Activated CD4-positive, CD25-positive, alpha-beta regulatory T cell treated with anti-CD3 and anti-CD28 coated beads, Interleukin-2, amount 50 U/mL, for 16 hours (primary cell): ENCODE measurements around the gene WFDC8.

Experiments used
- DNase-seq: peaks from one replicate; pipeline ENCODE4 v3.0.0-alpha.2; 2020; ENCODE audit warnings: low read depth, low spot score

WFDC8 gene

DNA sequence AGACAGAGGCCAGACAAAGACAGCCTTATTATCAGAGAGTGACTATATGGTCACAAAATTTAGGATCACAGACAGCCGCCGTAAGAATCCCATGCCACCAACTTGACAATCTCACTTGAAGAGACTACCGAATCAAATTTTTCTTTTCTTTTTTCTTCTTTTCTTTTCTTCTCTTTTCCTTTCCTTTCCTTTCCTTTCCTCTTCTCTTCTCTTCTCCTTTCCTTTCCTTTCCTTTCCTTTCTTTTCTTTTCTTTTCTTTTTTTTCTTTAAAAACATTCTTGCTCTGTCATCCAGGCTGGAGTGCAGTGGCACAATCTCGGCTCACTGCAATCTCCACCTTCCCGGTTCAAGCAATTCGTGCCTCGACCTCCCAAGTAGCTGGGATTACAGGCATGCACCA lies 30.7 kb downstream of the WFDC8 start:
- no peak for DNase-seq

- DNase-seq: no peak
Observed at GRCh38 chr20:45547206-45547770, 31.8 kb downstream of the WFDC8 start, which contains the start of gene EPPIN. Gene EPPIN, minus strand, starts transcription at chr20:45547401. Its CDS starts 44 bp downstream, at chr20:45547357.

DNA sequence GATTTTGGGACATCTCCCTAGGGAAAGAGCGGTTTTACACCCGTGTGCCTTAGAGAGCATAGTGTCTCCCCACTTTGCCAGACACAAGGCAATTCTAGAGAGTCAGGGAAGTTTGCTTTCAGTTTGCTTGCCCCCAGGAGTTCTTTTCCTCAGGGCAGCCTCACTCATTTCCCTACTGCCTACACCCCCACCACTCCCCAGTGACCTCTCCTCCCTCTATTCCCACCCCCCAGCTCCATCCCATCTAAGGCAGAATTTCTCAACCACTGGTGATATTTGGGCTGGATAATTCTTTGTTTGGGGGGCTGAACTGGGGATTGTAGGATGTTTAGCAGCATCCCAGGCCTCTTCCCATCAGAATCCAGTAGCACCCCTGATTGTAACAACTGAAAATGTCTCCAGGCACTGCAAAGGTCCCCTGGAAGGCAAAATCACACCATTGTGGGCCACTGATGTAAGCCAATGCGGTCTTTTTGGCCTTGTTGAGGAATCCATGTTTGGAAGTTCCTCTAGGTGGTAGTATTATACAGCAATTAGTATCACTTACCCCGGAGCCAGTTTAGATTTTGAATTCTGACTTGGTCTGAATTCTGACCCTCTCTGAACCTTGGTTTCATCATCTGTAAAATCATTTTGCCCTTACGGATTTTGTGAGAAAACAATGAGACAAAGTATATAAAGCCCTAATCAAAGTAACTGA lies 33.2 kb downstream of the WFDC8 start:
- no peak for DNase-seq

GRCh38 chr20:45545351-45545750 lies 33.7 kb downstream of the WFDC8 start:
- no peak for DNase-seq

DNA sequence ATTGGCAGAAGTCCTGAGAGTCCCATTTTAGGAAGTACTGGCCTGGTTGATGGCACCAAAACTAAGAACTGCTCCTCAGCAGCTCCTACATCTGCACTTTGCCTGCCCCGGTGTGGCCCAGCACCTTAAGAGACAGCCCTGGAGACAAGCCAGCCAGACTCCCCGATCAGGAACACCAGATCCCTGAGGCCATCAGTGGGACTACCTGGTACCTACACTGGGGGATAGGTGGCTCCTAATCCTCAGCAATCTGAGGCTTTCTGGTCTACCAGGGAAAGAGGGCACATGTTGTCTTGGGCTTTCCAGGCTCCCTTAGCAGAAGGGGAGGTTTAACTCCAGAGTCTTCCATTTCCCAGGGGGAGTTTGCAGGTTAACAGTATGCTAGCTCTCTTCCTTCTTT lies 39.7 kb downstream of the WFDC8 start, which contains the start of gene WFDC6:
Gene WFDC6, minus strand, starts transcription at position 101 of the 400 bp plus-strand sequence. Its CDS starts 75 bp downstream, at position 26.
- DNase-seq: no peak

GRCh38 chr20:45538209-45538799 lies 40.8 kb downstream of the WFDC8 start:
- no peak for DNase-seq

DNA sequence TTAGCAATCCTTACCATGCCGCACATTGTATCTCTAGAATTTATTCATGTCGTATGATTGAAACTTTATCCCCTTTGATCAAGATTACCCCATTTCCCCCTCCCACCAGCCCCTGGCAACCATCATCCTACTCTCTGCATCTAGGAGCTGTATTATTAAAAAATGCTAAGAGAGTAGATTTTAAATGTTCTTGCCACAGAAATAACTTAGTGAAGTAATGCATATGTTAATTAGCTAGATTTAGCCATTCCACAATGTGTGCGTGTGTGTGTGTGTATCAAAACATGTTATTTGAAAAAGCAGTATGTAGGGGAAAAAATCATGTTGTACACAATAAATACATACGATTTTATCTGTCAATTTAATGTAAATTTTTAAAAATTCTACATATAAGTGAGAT lies 51.8 kb downstream of the WFDC8 start:
- no peak for DNase-seq

GRCh38 chr20:45523821-45524220 lies 55.3 kb downstream of the WFDC8 start:
- no peak for DNase-seq

- no peak for DNase-seq
Observed at GRCh38 chr20:45518282-45518681, 60.8 kb downstream of the WFDC8 start.

DNA sequence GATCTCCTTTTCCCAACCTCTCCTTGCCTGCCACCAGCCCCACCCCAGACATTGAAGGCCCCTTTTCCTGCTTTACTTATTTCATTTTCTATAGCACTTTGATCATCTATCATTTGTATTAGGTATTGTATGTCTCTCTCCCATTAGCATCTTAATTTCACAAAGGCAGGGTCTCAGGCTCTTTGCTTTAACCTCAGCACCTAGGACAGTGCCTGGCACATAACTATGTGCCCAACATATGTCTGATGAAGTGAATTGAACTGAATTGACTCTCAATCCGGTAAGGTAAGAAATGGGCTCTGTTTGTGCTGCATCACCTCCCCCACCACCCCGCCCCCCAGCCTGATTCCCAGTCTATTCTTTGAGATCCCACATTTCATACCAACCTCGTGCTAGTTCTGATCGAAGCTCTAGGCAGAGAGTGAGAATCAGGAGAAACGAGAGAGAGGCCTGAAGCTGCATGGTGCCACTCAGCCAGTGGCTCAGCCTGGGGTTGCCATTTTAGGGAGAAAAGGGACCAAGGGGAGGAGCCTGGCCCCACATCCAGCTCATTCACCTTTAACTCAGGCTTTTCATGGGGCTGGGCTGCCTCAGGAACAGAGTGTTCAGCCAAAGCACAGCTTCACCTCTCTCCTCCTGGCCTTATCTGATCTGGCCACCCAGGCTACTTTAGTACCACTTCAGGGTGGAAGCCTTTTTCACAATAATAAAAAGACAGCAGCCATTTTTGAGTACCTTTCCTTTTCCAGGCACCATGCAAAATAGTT lies 63.8 kb downstream of the WFDC8 start, which contains the start of gene SPINT3:
Gene SPINT3, minus strand, starts transcription at position 476 of the 767 bp plus-strand sequence. Its CDS starts 14 bp downstream, at position 462.
- no peak for DNase-seq

GRCh38 chr20:45510242-45510862 lies 68.7 kb downstream of the WFDC8 start:
- no peak for DNase-seq

DNA sequence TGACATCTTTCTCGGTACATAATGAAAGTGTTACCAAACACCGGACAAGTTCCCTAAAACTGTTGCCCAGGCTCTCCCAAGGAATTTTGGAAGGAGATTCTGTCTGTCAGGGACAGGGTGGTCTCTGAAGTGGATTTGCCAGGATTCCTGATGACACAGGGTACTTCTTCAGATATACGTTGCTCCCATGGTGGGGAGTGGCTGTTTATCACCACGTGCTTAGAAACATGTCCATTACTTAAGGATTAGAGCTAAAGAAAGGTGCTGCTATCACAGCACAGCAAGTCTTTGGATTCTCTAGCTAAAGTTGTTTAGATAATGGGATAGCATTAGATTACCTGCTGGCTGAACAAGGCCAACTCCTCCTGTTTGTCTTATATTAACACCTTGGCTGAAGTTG lies 70.0 kb downstream of the WFDC8 start:
- no peak for DNase-seq

DNA sequence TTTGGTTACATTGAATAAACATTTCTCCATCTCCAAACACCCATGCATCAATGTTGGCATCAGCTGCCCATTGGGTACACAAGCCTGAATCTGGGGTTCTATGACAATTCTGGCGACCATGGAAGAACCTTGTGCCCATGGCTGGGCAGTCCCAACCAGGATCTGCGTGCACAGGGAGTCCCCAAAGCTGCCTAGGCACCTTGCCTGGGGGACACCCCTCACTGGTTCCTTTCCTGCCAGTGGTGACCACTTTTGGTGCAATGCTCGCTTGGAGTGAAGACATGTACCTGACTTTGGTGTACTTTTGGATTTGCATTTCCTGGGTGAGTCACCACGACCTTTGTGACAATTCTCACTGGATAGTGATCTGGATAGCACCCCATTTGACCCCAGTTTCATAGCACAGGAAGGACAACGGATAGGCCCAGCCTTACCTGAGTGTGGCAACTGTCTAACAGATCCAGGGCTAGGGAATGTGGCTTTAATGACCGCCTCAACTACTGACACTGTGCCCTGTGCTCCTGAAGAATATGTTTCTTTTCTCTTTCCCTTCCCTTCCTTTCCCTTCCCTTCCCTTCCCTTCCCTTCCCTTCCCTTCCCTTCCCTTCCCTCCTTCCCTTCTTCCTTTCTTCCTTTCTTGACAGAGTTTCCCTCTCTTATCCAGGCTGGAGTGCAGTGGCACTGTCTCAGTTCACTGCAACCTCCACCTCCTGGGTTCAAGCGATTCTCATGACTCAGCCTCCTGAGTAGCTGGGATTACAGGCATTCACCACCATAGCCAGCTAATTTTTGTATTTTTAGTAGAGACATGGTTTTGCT lies 70.8 kb downstream of the WFDC8 start:
- DNase-seq: no peak

GRCh38 chr20:45507011-45507820 lies 71.9 kb downstream of the WFDC8 start:
- DNase-seq: no peak

GRCh38 chr20:45506398-45506797 lies 72.7 kb downstream of the WFDC8 start:
- DNase-seq: no peak

GRCh38 chr20:45503403-45503802 lies 75.7 kb downstream of the WFDC8 start:
- no peak for DNase-seq

- DNase-seq: no peak
Observed at GRCh38 chr20:45502561-45502960, 76.5 kb downstream of the WFDC8 start.
